ENCODE measurements around the gene SMIM9.

SMIM9 gene

GRCh38 chrX:154828016-154828408, 6.5 kb downstream of the SMIM9 start:
- TF ChIP-seq BCL11B (tag by site-specific recombination; IDR thresholded peaks at IDR 0.05; ENCODE audit: low read depth) (no peak), ZNF664 (tag by site-specific recombination; IDR thresholded peaks at IDR 0.05) (no peak), ZBTB11 (tag by site-specific recombination; conservative IDR thresholded peaks at IDR 0.05; ENCODE audit: low read depth) (no peak), ZNF555 (tag by site-specific recombination; conservative IDR thresholded peaks at IDR 0.05) (no peak), ZNF76 (tag by site-specific recombination; IDR thresholded peaks at IDR 0.05; ENCODE audit: borderline replicate concordance, low read depth) (no peak), ZNF692 (tag by site-specific recombination; IDR thresholded peaks at IDR 0.05) (no peak), SP7 (tag by site-specific recombination; IDR thresholded peaks at IDR 0.05) (no peak), BCL11A (tag by site-specific recombination; IDR thresholded peaks at IDR 0.05; ENCODE audit: low read depth) (no peak), ZNF624 (tag by site-specific recombination; IDR thresholded peaks at IDR 0.05) (no peak), KLF8 (tag by site-specific recombination; IDR thresholded peaks at IDR 0.05) (no peak), ZNF621 (tag by site-specific recombination; IDR thresholded peaks at IDR 0.05) (no peak), ZNF473 (tag by site-specific recombination; IDR thresholded peaks at IDR 0.05) (no peak), PRDM1 (tag by site-specific recombination; IDR thresholded peaks at IDR 0.05) (no peak)
- POLR2A ChIA-PET = no interaction called here
- Histone ChIP-seq H3K4me1 (ENCODE audit: control insufficient read depth, insufficient read depth, low read length) (no peaks in the 10 kb centered on the region), H3K36me3 (ENCODE audit: control insufficient read depth in 2 of 2, insufficient read depth in 1 of 2, low read length in 2 of 2) (no peaks in the 10 kb centered on the region), H3K9me3 (ENCODE audit: control insufficient read depth, insufficient read depth, low read depth, low read length) (no peaks in the 10 kb centered on the region), H3K27ac (ENCODE audit: extremely low read depth, low read depth, low read length) (no peak overlapping the region), H3K4me3 (ENCODE audit: low read depth, low read length) (no peak overlapping the region)
- CTCF ChIA-PET = interaction anchor here (1.2 kb wide), 1 partner anchor 14 kb away, joined by 3 read pairs; no protein-coding TSS in a partner anchor

- Histone ChIP-seq H3K36me3 (ENCODE audit: control insufficient read depth in 2 of 2, insufficient read depth in 1 of 2, low read length in 2 of 2) (no peaks in the 10 kb centered on the region), H3K4me3 (ENCODE audit: low read depth, low read length) (no peak overlapping the region), H3K9me3 (ENCODE audit: control insufficient read depth, insufficient read depth, low read depth, low read length) (no peaks in the 10 kb centered on the region), H3K27ac (ENCODE audit: extremely low read depth, low read depth, low read length) (no peak overlapping the region), H3K4me1 (ENCODE audit: control insufficient read depth, insufficient read depth, low read length) (no peaks in the 10 kb centered on the region)
- ChIA-PET POLR2A (no interaction called here), CTCF (interaction anchor here (0.6 to 1.2 kb wide), 2 partner anchors 13 to 47 kb away, joined by 3 to 4 read pairs; no protein-coding TSS in a partner anchor)
- TF ChIP-seq ZFP37 (tag by site-specific recombination; IDR thresholded peaks at IDR 0.05) (no peak), ZNF114 (tag by site-specific recombination; IDR thresholded peaks at IDR 0.05) (no peak), ZNF26 (tag by site-specific recombination; IDR thresholded peaks at IDR 0.05) (no peak), TRIM28 (IDR thresholded peaks at IDR 0.05; ENCODE audit: borderline replicate concordance, low read length) (no peak), ZNF133 (tag by site-specific recombination; IDR thresholded peaks at IDR 0.05) (no peak), ZNF600 (tag by site-specific recombination; IDR thresholded peaks at IDR 0.05) (no peak), ZNF350 (tag by site-specific recombination; IDR thresholded peaks at IDR 0.05) (no peak), ATF2 (tag by site-specific recombination; IDR thresholded peaks at IDR 0.05; ENCODE audit: low read depth) (no peak), ZNF747 (tag by site-specific recombination; IDR thresholded peaks at IDR 0.05) (no peak), BCL6B (tag by site-specific recombination; IDR thresholded peaks at IDR 0.05) (no peak), BCL11A (tag by site-specific recombination; IDR thresholded peaks at IDR 0.05; ENCODE audit: low read depth) (no peak), ZNF416 (tag by site-specific recombination; IDR thresholded peaks at IDR 0.05) (no peak), ZNF830 (tag by site-specific recombination; IDR thresholded peaks at IDR 0.05; ENCODE audit: low read depth) (no peak)
Observed at GRCh38 chrX:154827194-154828015, 7.1 kb downstream of the SMIM9 start.

All from HEK293 (cell line).